ENCODE results near the gene MCC.

- TF ChIP-seq CTCF (tag by site-specific recombination; IDR thresholded peaks at IDR 0.05) (no peak), ZNF561 (tag by site-specific recombination; IDR thresholded peaks at IDR 0.05; ENCODE audit: borderline replicate concordance) (no peak), TSHZ1 (tag by site-specific recombination; IDR thresholded peaks at IDR 0.05; ENCODE audit: borderline replicate concordance) (no peak), AEBP2 (tag by site-specific recombination; IDR thresholded peaks at IDR 0.05; ENCODE audit: borderline replicate concordance) (no peak), ZNF18 (tag by site-specific recombination; IDR thresholded peaks at IDR 0.05) (no peak), ZNF664 (tag by site-specific recombination; IDR thresholded peaks at IDR 0.05) (no peak), ZNF639 (tag by site-specific recombination; IDR thresholded peaks at IDR 0.05) (no peak), KLF16 (tag by site-specific recombination; IDR thresholded peaks at IDR 0.05) (no peak)
These were observed 445.6 kb downstream of the MCC start for GRCh38 chr5:113042491-113043243.
